BE2C (cell line): ENCODE data around the gene ETFRF1.

Experiments
- DNase-seq: peaks from one replicate; pipeline ENCODE4 v3.0.0-alpha.2; 2020
- H3K27me3 ChIP-seq: fragments of 250-450 bp; sonication (Bioruptor Pico); 2 replicates; pipeline ENCODE4 v1.5.1; 2020; ENCODE audit warnings: mild to moderate bottlenecking
- H3K36me3 ChIP-seq: fragments of 250-450 bp; sonication (Bioruptor Pico); 2 replicates; pipeline ENCODE4 v1.5.1; 2020; ENCODE audit warnings: mild to moderate bottlenecking
- H3K4me1 ChIP-seq: fragments of 250-450 bp; sonication (Bioruptor Pico); 2 replicates; pipeline ENCODE4 v1.5.1; 2020
- H3K4me3 ChIP-seq: 2 replicates; pipeline ENCODE4 v1.5.1; 2011; ENCODE audit warnings: low read depth, low read length
- H3K9me3 ChIP-seq: fragments of 250-450 bp; sonication (Bioruptor Pico); 2 replicates; pipeline ENCODE4 v1.5.1; 2020
- TF ChIP-seq, protein P1 (sequence below): IDR thresholded peaks from 2 replicates; pipeline ENCODE4 v1.5.1; 2012; ENCODE audit warnings: mild to moderate bottlenecking, low read depth, low read length

The ETFRF1 gene

DNA sequence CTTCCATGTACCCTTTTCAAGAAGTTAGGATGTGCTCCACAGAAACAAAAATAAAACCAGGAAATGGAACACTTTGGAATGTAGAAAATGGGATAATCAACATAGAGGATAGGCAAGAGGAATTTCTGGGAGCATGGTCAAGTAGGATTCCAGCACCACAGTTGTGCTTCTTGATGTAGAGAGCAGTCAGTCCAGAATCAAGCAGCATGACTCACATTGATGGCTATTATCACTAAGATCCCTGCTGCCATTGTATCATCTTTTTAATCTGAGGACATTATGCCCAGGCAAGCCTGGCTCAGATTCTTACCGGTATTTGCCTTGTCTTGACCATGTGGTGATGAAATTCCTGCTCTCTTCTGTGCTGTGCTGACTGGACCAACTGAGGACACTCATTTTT lies 5.7 kb downstream of the ETFRF1 start:
- Histone ChIP-seq H3K36me3 (peaks cover 4% of the 10 kb centered on the region; the same call in 1 of the 2 replicates), H3K9me3 (no peaks in the 10 kb centered on the region), H3K27me3 (no peaks in the 10 kb centered on the region), H3K4me1 (peaks cover 2% of the 10 kb centered on the region; the same call in 1 of the 2 replicates), H3K4me3 (no peak overlapping the region)
- DNase-seq, result no peak
- TF ChIP-seq, protein P1, sequence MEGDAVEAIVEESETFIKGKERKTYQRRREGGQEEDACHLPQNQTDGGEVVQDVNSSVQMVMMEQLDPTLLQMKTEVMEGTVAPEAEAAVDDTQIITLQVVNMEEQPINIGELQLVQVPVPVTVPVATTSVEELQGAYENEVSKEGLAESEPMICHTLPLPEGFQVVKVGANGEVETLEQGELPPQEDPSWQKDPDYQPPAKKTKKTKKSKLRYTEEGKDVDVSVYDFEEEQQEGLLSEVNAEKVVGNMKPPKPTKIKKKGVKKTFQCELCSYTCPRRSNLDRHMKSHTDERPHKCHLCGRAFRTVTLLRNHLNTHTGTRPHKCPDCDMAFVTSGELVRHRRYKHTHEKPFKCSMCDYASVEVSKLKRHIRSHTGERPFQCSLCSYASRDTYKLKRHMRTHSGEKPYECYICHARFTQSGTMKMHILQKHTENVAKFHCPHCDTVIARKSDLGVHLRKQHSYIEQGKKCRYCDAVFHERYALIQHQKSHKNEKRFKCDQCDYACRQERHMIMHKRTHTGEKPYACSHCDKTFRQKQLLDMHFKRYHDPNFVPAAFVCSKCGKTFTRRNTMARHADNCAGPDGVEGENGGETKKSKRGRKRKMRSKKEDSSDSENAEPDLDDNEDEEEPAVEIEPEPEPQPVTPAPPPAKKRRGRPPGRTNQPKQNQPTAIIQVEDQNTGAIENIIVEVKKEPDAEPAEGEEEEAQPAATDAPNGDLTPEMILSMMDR, result no peak

DNA sequence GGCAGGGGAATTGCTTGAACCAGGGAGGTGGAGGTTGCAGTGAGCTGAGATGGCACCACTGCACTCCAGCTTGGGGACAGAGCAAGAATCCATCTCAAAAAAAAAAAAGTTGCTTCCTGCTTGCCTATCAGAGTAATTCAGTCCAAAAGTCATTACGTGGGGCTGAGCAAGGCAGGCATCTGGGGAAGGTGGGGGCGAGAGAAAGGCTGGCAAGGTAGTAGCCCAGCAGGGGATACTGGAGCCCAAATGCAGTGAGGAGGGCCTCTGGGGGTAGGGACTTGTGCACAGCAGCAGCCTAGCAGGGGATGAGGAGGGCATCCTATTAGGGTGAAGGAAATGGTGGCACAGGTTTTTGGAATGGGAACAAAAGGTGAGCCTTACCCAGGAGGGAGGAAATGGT lies 7.1 kb downstream of the ETFRF1 start:
- H3K36me3 ChIP-seq, result peaks cover 4% of the 10 kb centered on the region; the same call in 1 of the 2 replicates
- H3K27me3 ChIP-seq, result no peaks in the 10 kb centered on the region
- TF ChIP-seq, protein P1, result no peak
- H3K4me1 ChIP-seq, result peaks cover 2% of the 10 kb centered on the region; the same call in 1 of the 2 replicates
- DNase-seq, result no peak
- H3K4me3 ChIP-seq, result no peak overlapping the region
- no peaks in the 10 kb centered on the region for H3K9me3 ChIP-seq

DNA sequence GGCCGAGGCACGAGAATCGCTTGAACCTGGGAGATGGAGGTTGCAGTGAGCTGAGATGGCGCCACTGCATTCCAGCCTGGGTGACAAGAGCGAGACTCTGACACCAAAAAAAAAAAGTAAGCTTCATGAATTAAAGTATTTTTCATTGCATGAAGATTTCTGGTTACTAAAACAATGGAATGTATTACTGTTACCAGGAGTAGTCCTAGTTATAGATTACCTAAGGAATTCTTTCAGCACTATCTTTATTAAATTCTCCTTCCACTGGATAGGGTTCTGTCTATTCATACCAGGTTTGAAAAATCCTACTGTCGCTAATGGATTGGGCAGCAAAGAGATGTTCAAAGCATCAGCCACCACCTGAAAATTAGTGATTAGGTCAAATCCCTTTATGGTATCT lies 12.4 kb downstream of the ETFRF1 start:
- Histone ChIP-seq H3K4me1 (peaks cover 2% of the 10 kb centered on the region; the same call in 1 of the 2 replicates), H3K36me3 (peaks cover 15% of the 10 kb centered on the region), H3K4me3 (no peak overlapping the region), H3K27me3 (no peaks in the 10 kb centered on the region), H3K9me3 (no peaks in the 10 kb centered on the region)
- no peak for DNase-seq
- TF ChIP-seq, protein P1, result no peak

DNA sequence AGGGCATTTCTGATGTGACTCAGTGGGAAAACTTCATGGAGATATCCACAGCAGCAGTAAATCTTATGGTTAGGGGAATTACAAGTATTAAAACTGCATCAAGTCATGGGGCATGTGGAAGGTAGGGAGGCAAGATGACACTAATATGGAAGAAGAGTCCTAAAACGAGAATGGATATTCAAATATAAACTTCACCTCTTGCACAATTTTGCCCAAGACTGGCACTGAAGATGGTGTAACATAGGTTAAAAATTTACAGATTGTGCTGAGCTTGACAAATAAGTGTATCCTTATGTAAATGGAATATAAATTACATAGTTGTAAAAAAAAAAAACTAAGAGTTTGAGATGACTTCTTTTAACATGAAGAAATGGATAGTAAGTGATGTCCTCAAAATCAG lies 12.8 kb downstream of the ETFRF1 start:
- H3K36me3 ChIP-seq, result peaks cover 15% of the 10 kb centered on the region

DNA sequence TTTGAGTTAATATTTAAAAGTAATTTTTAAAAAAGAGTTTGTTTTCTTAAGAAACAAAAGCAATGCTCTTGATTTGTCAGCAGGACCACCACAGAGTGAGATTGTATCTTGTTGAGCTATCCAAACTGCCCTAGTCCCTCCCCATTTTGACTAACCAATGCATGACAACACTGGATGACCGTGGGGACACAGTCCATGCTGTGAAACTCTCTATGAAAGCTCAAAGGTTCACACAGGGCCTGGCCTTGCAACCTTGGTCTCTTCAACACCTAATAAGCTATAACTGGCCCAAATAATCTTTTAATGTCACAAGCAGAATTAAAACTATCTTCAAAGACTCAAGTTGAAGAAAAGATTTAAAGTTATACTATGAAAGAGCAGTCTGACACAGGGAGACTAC lies 13.5 kb downstream of the ETFRF1 start:
- no peaks in the 10 kb centered on the region for H3K27me3 ChIP-seq
- no peaks in the 10 kb centered on the region for H3K9me3 ChIP-seq
- no peak for DNase-seq
- peaks cover 11% of the 10 kb centered on the region for H3K36me3 ChIP-seq
- H3K4me3 ChIP-seq, result no peak overlapping the region
- TF ChIP-seq, protein P1, result no peak
- no peaks in the 10 kb centered on the region for H3K4me1 ChIP-seq

More for the DNA sequence above, 12.8 kb downstream of the ETFRF1 start:
- DNase-seq, result no peak
- Histone ChIP-seq H3K27me3 (no peaks in the 10 kb centered on the region), H3K4me1 (peaks cover under 1% of the 10 kb centered on the region; the same call in 1 of the 2 replicates), H3K9me3 (no peaks in the 10 kb centered on the region), H3K4me3 (no peak overlapping the region)
- TF ChIP-seq, protein P1, result no peak

DNA sequence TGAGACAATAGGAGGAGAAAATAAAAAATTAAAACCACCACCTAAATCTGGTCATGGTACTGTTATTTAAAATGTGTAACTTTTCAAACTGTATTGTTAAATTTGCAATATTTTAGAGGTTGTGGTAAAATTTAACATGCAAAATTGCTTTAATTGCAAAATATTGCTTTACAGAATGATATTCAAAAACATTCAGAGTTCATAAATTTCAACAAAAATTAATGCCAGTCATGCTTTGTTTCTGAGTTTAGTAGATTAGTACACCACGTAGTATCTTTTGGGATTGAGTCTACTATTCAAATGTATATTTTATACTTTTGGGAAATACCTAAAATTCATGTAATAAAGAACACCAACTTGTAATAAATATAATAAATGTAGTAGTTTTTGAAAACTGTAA lies 18.3 kb downstream of the ETFRF1 start:
- Histone ChIP-seq H3K36me3 (peaks cover 6% of the 10 kb centered on the region; the same call in 1 of the 2 replicates), H3K27me3 (no peaks in the 10 kb centered on the region), H3K4me3 (no peak overlapping the region), H3K9me3 (no peaks in the 10 kb centered on the region), H3K4me1 (no peaks in the 10 kb centered on the region)
- DNase-seq, result no peak
- TF ChIP-seq, protein P1, result no peak
